OCI-LY1 (cell line): ENCODE results near the gene GHRH.

Experiments used
- H2AFZ ChIP-seq: fragments of 200-600 bp; sonication (generic), shearing (Covaris generic); 2 replicates; pipeline ENCODE4 v1.6.0; 2014; ENCODE audit warnings: antibody characterized with exemption, mild to moderate bottlenecking, low read length
- H3F3A ChIP-seq: fragments of 200-600 bp; sonication (generic), shearing (Covaris generic); 2 replicates; pipeline ENCODE4 v1.6.0; 2014; ENCODE audit warnings: mild to moderate bottlenecking, antibody characterized with exemption, low read length, moderate library complexity; ENCODE audit not compliant: insufficient read depth
- H3K27ac ChIP-seq: fragments of 200-600 bp; sonication (generic); 2 replicates; pipeline ENCODE4 v1.5.1; 2014; ENCODE audit warnings: low read length, mixed run types, mild to moderate bottlenecking, low read depth; ENCODE audit not compliant: poor library complexity, severe bottlenecking
- H3K27me3 ChIP-seq: fragments of 200-600 bp; sonication (generic); 2 replicates; pipeline ENCODE4 v1.6.0; 2014; ENCODE audit warnings: antibody characterized with exemption, mild to moderate bottlenecking, low read length, moderate library complexity; ENCODE audit not compliant: insufficient read depth
- H3K36me3 ChIP-seq: fragments of 200-600 bp; sonication (generic); 2 replicates; pipeline ENCODE4 v1.6.1; 2014; ENCODE audit warnings: mild to moderate bottlenecking, antibody characterized with exemption, low read length, moderate library complexity, mixed read lengths; ENCODE audit not compliant: insufficient read depth
- H3K4me1 ChIP-seq: fragments of 200-600 bp; sonication (generic); 2 replicates; pipeline ENCODE4 v1.5.1; 2014; ENCODE audit warnings: mild to moderate bottlenecking, low read length, moderate library complexity; ENCODE audit not compliant: insufficient read depth, severe bottlenecking
- H3K4me2 ChIP-seq: fragments of 200-600 bp; sonication (generic), shearing (Covaris generic); 2 replicates; pipeline ENCODE4 v1.6.1; 2014; ENCODE audit warnings: low read length
- H3K4me3 ChIP-seq: fragments of 200-600 bp; sonication (generic); 2 replicates; pipeline ENCODE4 v1.5.1; 2014; ENCODE audit warnings: low read length, low read depth, mild to moderate bottlenecking, mixed read lengths; ENCODE audit not compliant: poor library complexity, severe bottlenecking
- H3K79me2 ChIP-seq: fragments of 200-600 bp; shearing (Covaris generic); 2 replicates; pipeline ENCODE4 v1.6.1; 2016; ENCODE audit warnings: mixed run types, low read length, mixed read lengths; ENCODE audit not compliant: insufficient read depth
- H3K9ac ChIP-seq: fragments of 200-600 bp; sonication (generic), shearing (Covaris generic); 2 replicates; pipeline ENCODE4 v1.6.1; 2014; ENCODE audit warnings: mild to moderate bottlenecking, low read length, mixed read lengths
- H3K9me2 ChIP-seq: fragments of 200-600 bp; sonication (generic), shearing (Covaris generic); 2 replicates; pipeline ENCODE4 v1.6.1; 2014; ENCODE audit warnings: low read depth, mild to moderate bottlenecking, low read length, mixed read lengths
- H3K9me3 ChIP-seq: fragments of 200-600 bp; shearing (Covaris generic); 2 replicates; pipeline ENCODE4 v1.6.1; 2014; ENCODE audit warnings: low read length, mixed read lengths
- H4K20me1 ChIP-seq: fragments of 200-600 bp; sonication (generic), shearing (Covaris generic); 2 replicates; pipeline ENCODE4 v1.6.0; 2016; ENCODE audit warnings: mild to moderate bottlenecking, low read length; ENCODE audit not compliant: insufficient read depth
- CTCF ChIP-seq: fragments of 200-600 bp; sonication (generic), shearing (Covaris generic); IDR thresholded peaks from 2 replicates; pipeline ENCODE4 v1.5.1; 2017; ENCODE audit warnings: mild to moderate bottlenecking, antibody characterized with exemption, low read length, moderate library complexity, mixed read lengths
- EZH2 ChIP-seq: fragments of 200-600 bp; sonication (generic), shearing (Covaris generic); IDR thresholded peaks from 2 replicates; pipeline ENCODE4 v1.8.0; 2017; ENCODE audit warnings: borderline replicate concordance, mixed run types, mild to moderate bottlenecking, antibody characterized with exemption, low read length, moderate library complexity, mixed read lengths

The GHRH gene

GRCh38 chr20:37298190-37298939, 36.8 kb upstream of the GHRH start:
- H3K9ac ChIP-seq: no peak overlapping the region
- H3K4me1 ChIP-seq: peaks cover 5% of the 10 kb centered on the region
- H3K4me2 ChIP-seq: no peak overlapping the region
- H3K36me3 ChIP-seq: peaks cover 31% of the 10 kb centered on the region
- H3K9me3 ChIP-seq: no peaks in the 10 kb centered on the region
- H4K20me1 ChIP-seq: no peaks in the 10 kb centered on the region
- no peaks in the 10 kb centered on the region for H3F3A ChIP-seq
- H3K79me2 ChIP-seq: peaks cover 22% of the 10 kb centered on the region
- H3K9me2 ChIP-seq: no peaks in the 10 kb centered on the region
- no peaks in the 10 kb centered on the region for H3K27me3 ChIP-seq
- no peak overlapping the region for H3K4me3 ChIP-seq
- no peak overlapping the region for H2AFZ ChIP-seq
- no peak for TF ChIP-seq CTCF
- no peak for TF ChIP-seq EZH2
- H3K27ac ChIP-seq: no peak overlapping the region

- Histone ChIP-seq H4K20me1 (no peaks in the 10 kb centered on the region), H3K4me2 (no peak overlapping the region), H3F3A (no peaks in the 10 kb centered on the region), H3K9me2 (no peaks in the 10 kb centered on the region), H3K27me3 (no peaks in the 10 kb centered on the region), H3K36me3 (peaks cover 37% of the 10 kb centered on the region), H3K4me1 (peaks cover 5% of the 10 kb centered on the region), H3K4me3 (no peak overlapping the region), H3K9ac (no peak overlapping the region), H3K27ac (no peak overlapping the region), H2AFZ (no peak overlapping the region), H3K9me3 (no peaks in the 10 kb centered on the region), H3K79me2 (peaks cover 26% of the 10 kb centered on the region)
- no peak for TF ChIP-seq EZH2
- TF ChIP-seq CTCF: no peak
Measured at GRCh38 chr20:37297066-37297736, 35.6 kb upstream of the GHRH start.

- no peaks in the 10 kb centered on the region for H3F3A ChIP-seq
- no peaks in the 10 kb centered on the region for H4K20me1 ChIP-seq
- no peaks in the 10 kb centered on the region for H3K9me2 ChIP-seq
- no peaks in the 10 kb centered on the region for H3K27me3 ChIP-seq
- H3K4me3 ChIP-seq: no peak overlapping the region
- no peak overlapping the region for H3K9ac ChIP-seq
- H3K9me3 ChIP-seq: no peaks in the 10 kb centered on the region
- H3K27ac ChIP-seq: no peak overlapping the region
- H3K4me1 ChIP-seq: peaks cover 7% of the 10 kb centered on the region
- no peak overlapping the region for H3K4me2 ChIP-seq
- H3K79me2 ChIP-seq: peaks cover 30% of the 10 kb centered on the region
- H2AFZ ChIP-seq: no peak overlapping the region
- peaks cover 37% of the 10 kb centered on the region for H3K36me3 ChIP-seq
- TF ChIP-seq EZH2 (no peak), CTCF (no peak)
Measured at GRCh38 chr20:37296371-37296770, 34.8 kb upstream of the GHRH start.
